ENCODE data around the gene PACSIN2. TPM values are rescaled to one million over a fixed set of nuclear protein-coding genes. Genes with fewer than 3 reads are reported as not detected.

Gene PACSIN2
- total RNA-seq: 10 to 100 TPM; 23.1 to 61.2 (median 39.0) TPM

GRCh38 chr22:43014869-43015676 is at the start of gene PACSIN2:
Gene PACSIN2 (minus strand): TSS chr22:43015149. CDS start chr22:42912080, 103,069 bp downstream.
- peak within 1 kb of the TSS; percentile 48 to 77 for H3K27ac ChIP-seq
- 0 to 4% (median 0%) methylated on average over 2 to 13 of the region's 85 CpGs; no CpG with 5 or more reads in 3 of the 10 experiments for WGBS, 10 experiments
- peak within 1 kb of the TSS; percentile 60 to 75 (median 62) for H3K4me3 ChIP-seq
- peaks cover 6 to 8% of the 10 kb centered on the region in 2 donors for H3K4me1 ChIP-seq (replicated peaks in 1 of 2)
- in situ Hi-C loops (cut with MboI; ENCODE audit: low pct_unique_long_range_greater_than_20kb in 2 of 9, low sequenced_read_pairs in 9 of 9, unreplicated experiment in 9 of 9): no loop called here
- ATAC-seq (replicated peaks in 6 of 8): peak; percentile 94 to 98 (median 96)

GRCh38 chr22:43060183-43060582 is 45.2 kb upstream of the PACSIN2 start:
- H3K27ac ChIP-seq: no peak overlapping the region
- ATAC-seq (replicated peaks in 6 of 8): peak; percentile 40 to 91 (median 63)
- WGBS, 10 experiments: 17 to 100% (median 53%) methylated on average over 1 to 4 of the region's 5 CpGs; no CpG with 5 or more reads in 4 of the 10 experiments
- no peaks in the 10 kb centered on the region for H3K4me1 ChIP-seq (replicated peaks in 1 of 2)
- in situ Hi-C loops (cut with MboI; ENCODE audit: low pct_unique_long_range_greater_than_20kb in 2 of 9, low sequenced_read_pairs in 9 of 9, unreplicated experiment in 9 of 9): no loop called here
- no peak overlapping the region for H3K4me3 ChIP-seq

GRCh38 chr22:43057641-43058040 is 42.7 kb upstream of the PACSIN2 start:
- no peaks in the 10 kb centered on the region for H3K4me1 ChIP-seq (replicated peaks in 1 of 2)

GRCh38 chr22:43053176-43053575 is 38.2 kb upstream of the PACSIN2 start:
- H3K4me1 ChIP-seq (replicated peaks in 1 of 2): no peaks in the 10 kb centered on the region
- in situ Hi-C loops (cut with MboI; ENCODE audit: low pct_unique_long_range_greater_than_20kb in 2 of 9, low sequenced_read_pairs in 9 of 9, unreplicated experiment in 9 of 9): no loop called here
- no peak overlapping the region for H3K27ac ChIP-seq
- 80 to 100% (median 90%) methylated on average over 1 to 6 of the region's 7 CpGs; no CpG with 5 or more reads in 5 of the 10 experiments for WGBS, 10 experiments
- no peak for ATAC-seq (replicated peaks in 6 of 8)
- H3K4me3 ChIP-seq: no peak overlapping the region

More at GRCh38 chr22:43057641-43058040, 42.7 kb upstream of the PACSIN2 start:
- 67 to 100% methylated on average over 1 to 3 of the region's 7 CpGs; no CpG with 5 or more reads in 8 of the 10 experiments for WGBS, 10 experiments
- in situ Hi-C loops (cut with MboI; ENCODE audit: low pct_unique_long_range_greater_than_20kb in 2 of 9, low sequenced_read_pairs in 9 of 9, unreplicated experiment in 9 of 9): no loop called here
- no peak for ATAC-seq (replicated peaks in 6 of 8)
- Histone ChIP-seq H3K27ac (no peak overlapping the region), H3K4me3 (no peak overlapping the region)

GRCh38 chr22:43050995-43051394 is 36.0 kb upstream of the PACSIN2 start:
- Histone ChIP-seq H3K4me1 (replicated peaks in 1 of 2) (no peaks in the 10 kb centered on the region), H3K4me3 (no peak overlapping the region), H3K27ac (no peak overlapping the region)
- 67 to 92% (median 77%) methylated on average over 1 to 6 of the region's 10 CpGs; no CpG with 5 or more reads in 6 of the 10 experiments for WGBS, 10 experiments
- in situ Hi-C loops (cut with MboI; ENCODE audit: low pct_unique_long_range_greater_than_20kb in 2 of 9, low sequenced_read_pairs in 9 of 9, unreplicated experiment in 9 of 9): no loop called here
- ATAC-seq (replicated peaks in 6 of 8): no peak

GRCh38 chr22:43047605-43048004 is 32.7 kb upstream of the PACSIN2 start:
- in situ Hi-C loops (cut with MboI; ENCODE audit: low pct_unique_long_range_greater_than_20kb in 2 of 9, low sequenced_read_pairs in 9 of 9, unreplicated experiment in 9 of 9): no loop called here
- 60 to 100% (median 100%) methylated on average over 1 to 5 of the region's 7 CpGs; no CpG with 5 or more reads in 6 of the 10 experiments for WGBS, 10 experiments
- H3K27ac ChIP-seq: no peak overlapping the region
- H3K4me1 ChIP-seq (replicated peaks in 1 of 2): no peaks in the 10 kb centered on the region
- no peak overlapping the region for H3K4me3 ChIP-seq
- ATAC-seq (replicated peaks in 6 of 8): no peak

- Histone ChIP-seq H3K4me1 (replicated peaks in 1 of 2) (no peaks in the 10 kb centered on the region), H3K27ac (no peak overlapping the region), H3K4me3 (no peak overlapping the region)
- in situ Hi-C loops (cut with MboI; ENCODE audit: low pct_unique_long_range_greater_than_20kb in 2 of 9, low sequenced_read_pairs in 9 of 9, unreplicated experiment in 9 of 9): no loop called here
- ATAC-seq (replicated peaks in 6 of 8): peak; percentile 45 to 85 (median 74)
- 4 to 91% (median 45%) methylated on average over 1 to 7 of the region's 10 CpGs; no CpG with 5 or more reads in 1 of the 10 experiments for WGBS, 10 experiments
Observed at GRCh38 chr22:43044290-43044712, 29.4 kb upstream of the PACSIN2 start.

GRCh38 chr22:43042101-43042780 is 27.3 kb upstream of the PACSIN2 start:
- Histone ChIP-seq H3K4me3 (no peak overlapping the region), H3K27ac (no peak overlapping the region), H3K4me1 (replicated peaks in 1 of 2) (no peaks in the 10 kb centered on the region)
- in situ Hi-C loops (cut with MboI; ENCODE audit: low pct_unique_long_range_greater_than_20kb in 2 of 9, low sequenced_read_pairs in 9 of 9, unreplicated experiment in 9 of 9): no loop called here
- ATAC-seq (replicated peaks in 6 of 8): no peak
- WGBS, 10 experiments: 20 to 90% (median 74%) methylated on average over 5 to 10 of the region's 20 CpGs; no CpG with 5 or more reads in 3 of the 10 experiments

GRCh38 chr22:43039800-43040199 is 24.9 kb upstream of the PACSIN2 start:
- WGBS, 10 experiments: 77 to 93% (median 91%) methylated on average over 1 to 8 of the region's 13 CpGs; no CpG with 5 or more reads in 5 of the 10 experiments
- Histone ChIP-seq H3K4me1 (replicated peaks in 1 of 2) (no peaks in the 10 kb centered on the region), H3K4me3 (no peak overlapping the region), H3K27ac (no peak overlapping the region)
- in situ Hi-C loops (cut with MboI; ENCODE audit: low pct_unique_long_range_greater_than_20kb in 2 of 9, low sequenced_read_pairs in 9 of 9, unreplicated experiment in 9 of 9): no loop called here
- ATAC-seq (replicated peaks in 6 of 8): no peak

- no peak overlapping the region for H3K27ac ChIP-seq
- in situ Hi-C loops (cut with MboI; ENCODE audit: low pct_unique_long_range_greater_than_20kb in 2 of 9, low sequenced_read_pairs in 9 of 9, unreplicated experiment in 9 of 9): no loop called here
- 59 to 100% (median 98%) methylated on average over 1 to 13 of the region's 15 CpGs; no CpG with 5 or more reads in 1 of the 10 experiments for WGBS, 10 experiments
- no peaks in the 10 kb centered on the region for H3K4me1 ChIP-seq (replicated peaks in 1 of 2)
- ATAC-seq (replicated peaks in 6 of 8): no peak
- H3K4me3 ChIP-seq: no peak overlapping the region
Observed at GRCh38 chr22:43038325-43038724, 23.4 kb upstream of the PACSIN2 start.

- Histone ChIP-seq H3K4me1 (replicated peaks in 1 of 2) (no peaks in the 10 kb centered on the region), H3K27ac (no peak overlapping the region), H3K4me3 (no peak overlapping the region)
- ATAC-seq (replicated peaks in 6 of 8): peak; percentile 26 to 89 (median 50)
- 0 to 100% (median 74%) methylated on average over 1 to 13 of the region's 19 CpGs; no CpG with 5 or more reads in 4 of the 10 experiments for WGBS, 10 experiments
- in situ Hi-C loops (cut with MboI; ENCODE audit: low pct_unique_long_range_greater_than_20kb in 2 of 9, low sequenced_read_pairs in 9 of 9, unreplicated experiment in 9 of 9): no loop called here
Observed at GRCh38 chr22:43036282-43036829, 21.4 kb upstream of the PACSIN2 start.

- Histone ChIP-seq H3K4me1 (replicated peaks in 1 of 2) (no peaks in the 10 kb centered on the region), H3K4me3 (no peak overlapping the region), H3K27ac (no peak overlapping the region)
- 60 to 94% methylated on average over 1 to 3 of the region's 9 CpGs; no CpG with 5 or more reads in 8 of the 10 experiments for WGBS, 10 experiments
- no peak for ATAC-seq (replicated peaks in 6 of 8)
- in situ Hi-C loops (cut with MboI; ENCODE audit: low pct_unique_long_range_greater_than_20kb in 2 of 9, low sequenced_read_pairs in 9 of 9, unreplicated experiment in 9 of 9): no loop called here
Observed at GRCh38 chr22:43035250-43035649, 20.3 kb upstream of the PACSIN2 start.

- Histone ChIP-seq H3K27ac (no peak overlapping the region), H3K4me1 (replicated peaks in 1 of 2) (no peaks in the 10 kb centered on the region), H3K4me3 (no peak overlapping the region)
- in situ Hi-C loops (cut with MboI; ENCODE audit: low pct_unique_long_range_greater_than_20kb in 2 of 9, low sequenced_read_pairs in 9 of 9, unreplicated experiment in 9 of 9): no loop called here
- 0 to 83% (median 67%) methylated on average over 1 of the region's 3 CpGs; no CpG with 5 or more reads in 5 of the 10 experiments for WGBS, 10 experiments
- peak in 2 of 8 experiments; percentile 5 for ATAC-seq (replicated peaks in 6 of 8)
Observed at GRCh38 chr22:43031617-43032016, 16.7 kb upstream of the PACSIN2 start.
